NCI-H524 (cell line): ENCODE measurements around the gene ZW10.
"Not testable (repeated sequence)": the region's sequence is repeated elsewhere in the genome, so short reads cannot be mapped to it uniquely, and the experiment has no call there.

Experiments
- DNase-seq, 2 experiments: peaks; one replicate each; lab custom pipeline; 2025; lab: John Stamatoyannopoulos, UW

ZW10 gene, protein sequence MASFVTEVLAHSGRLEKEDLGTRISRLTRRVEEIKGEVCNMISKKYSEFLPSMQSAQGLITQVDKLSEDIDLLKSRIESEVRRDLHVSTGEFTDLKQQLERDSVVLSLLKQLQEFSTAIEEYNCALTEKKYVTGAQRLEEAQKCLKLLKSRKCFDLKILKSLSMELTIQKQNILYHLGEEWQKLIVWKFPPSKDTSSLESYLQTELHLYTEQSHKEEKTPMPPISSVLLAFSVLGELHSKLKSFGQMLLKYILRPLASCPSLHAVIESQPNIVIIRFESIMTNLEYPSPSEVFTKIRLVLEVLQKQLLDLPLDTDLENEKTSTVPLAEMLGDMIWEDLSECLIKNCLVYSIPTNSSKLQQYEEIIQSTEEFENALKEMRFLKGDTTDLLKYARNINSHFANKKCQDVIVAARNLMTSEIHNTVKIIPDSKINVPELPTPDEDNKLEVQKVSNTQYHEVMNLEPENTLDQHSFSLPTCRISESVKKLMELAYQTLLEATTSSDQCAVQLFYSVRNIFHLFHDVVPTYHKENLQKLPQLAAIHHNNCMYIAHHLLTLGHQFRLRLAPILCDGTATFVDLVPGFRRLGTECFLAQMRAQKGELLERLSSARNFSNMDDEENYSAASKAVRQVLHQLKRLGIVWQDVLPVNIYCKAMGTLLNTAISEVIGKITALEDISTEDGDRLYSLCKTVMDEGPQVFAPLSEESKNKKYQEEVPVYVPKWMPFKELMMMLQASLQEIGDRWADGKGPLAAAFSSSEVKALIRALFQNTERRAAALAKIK

DNA sequence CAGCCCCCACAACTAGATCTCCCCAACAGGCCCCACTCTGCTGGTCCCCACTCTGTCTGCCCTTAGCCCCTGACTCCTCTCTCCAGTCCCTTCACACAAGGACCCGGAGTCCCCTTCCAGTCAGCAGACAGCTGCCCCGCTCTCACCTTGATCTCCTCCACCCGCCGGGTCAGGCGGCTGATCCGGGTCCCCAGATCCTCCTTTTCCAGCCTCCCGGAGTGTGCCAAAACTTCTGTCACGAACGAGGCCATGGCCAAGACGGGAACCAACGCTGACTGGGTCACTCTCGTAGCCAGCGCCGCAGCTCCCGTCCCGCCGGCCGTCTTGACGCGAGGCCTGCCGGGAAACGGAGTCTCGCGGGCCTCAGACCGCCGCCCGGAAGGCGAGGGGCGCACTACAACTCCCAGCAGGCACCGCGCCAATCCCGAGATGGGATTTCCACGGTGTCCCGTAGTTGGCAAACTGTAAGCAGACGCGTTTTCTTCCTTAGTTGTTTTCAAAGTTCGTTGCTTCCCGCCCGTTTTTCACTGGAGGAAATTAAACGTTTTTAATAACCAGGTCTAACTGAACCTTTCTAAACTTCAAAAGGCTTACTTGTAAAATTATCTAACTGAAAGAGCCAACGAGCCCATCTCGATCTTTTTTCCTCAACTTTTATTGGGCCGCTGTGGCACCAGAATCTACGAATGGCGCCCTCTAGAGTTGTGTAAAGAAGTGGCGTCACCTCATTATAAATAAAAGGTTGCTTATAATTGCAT is at the start of gene ZW10:
Gene ZW10 (minus strand): TSS at position 277 of the 758 bp plus-strand sequence. CDS start 26 bp downstream, at position 251.
- DNase-seq: peak; percentile 73 to 94

DNA sequence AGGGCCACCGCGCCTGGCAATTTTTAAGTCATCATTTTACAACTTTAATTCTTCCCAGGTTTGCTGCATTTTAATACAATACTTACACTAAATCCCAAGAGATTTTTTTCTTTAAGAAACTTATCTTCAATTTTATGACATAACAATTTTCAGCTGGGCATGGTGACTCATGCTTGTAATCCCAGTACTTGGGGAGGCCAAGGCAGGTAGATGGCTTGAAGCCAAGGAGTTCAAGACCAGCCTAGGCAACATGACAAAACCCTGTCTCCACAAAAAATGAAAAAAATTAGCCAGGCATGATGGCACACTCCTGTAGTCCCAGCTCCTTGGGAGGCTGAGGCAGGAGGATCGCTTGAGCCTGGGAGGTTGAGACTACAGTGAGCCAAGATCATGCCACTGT is 44.9 kb upstream of the ZW10 start:
- DNase-seq: no peak

DNA sequence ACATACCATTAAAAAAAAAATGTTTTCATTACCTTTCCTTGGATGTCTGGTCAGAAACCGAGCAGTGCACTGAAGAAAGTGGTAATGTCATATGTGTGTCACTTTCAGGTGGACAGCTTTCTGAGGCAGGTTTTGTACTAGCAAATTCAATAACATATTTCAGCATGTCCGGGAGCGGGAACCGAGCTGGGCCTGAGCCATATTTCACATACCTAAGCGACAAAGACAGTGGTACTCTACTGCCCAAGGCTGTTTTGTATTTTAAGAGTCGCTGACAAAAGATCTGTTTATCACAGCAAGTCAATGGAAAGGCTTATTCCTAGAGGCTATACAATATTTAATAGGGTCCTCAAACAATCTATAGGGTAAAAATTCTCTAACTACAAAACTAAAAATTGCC is 44.1 kb upstream of the ZW10 start:
- no peak for DNase-seq

DNA sequence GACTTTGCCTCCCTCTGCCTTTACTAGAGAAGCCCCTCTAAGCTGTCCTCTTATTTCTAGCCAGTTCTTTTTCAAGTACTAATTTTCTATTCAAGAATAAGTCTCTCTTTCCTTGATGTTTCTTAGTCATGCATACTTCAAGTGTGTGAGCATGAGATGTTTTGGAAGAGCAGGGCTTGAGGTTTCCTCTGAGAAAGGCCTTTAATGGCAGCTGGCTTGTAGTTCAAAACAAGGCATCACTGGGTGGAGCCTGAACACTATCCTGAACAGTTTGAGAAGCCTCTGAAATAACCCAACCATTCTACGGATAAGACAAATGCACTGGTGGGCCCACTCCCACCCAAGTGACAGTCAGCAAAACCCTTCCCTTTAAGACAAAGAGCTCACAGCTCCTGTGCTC is 43.7 kb upstream of the ZW10 start:
- no peak for DNase-seq

DNA sequence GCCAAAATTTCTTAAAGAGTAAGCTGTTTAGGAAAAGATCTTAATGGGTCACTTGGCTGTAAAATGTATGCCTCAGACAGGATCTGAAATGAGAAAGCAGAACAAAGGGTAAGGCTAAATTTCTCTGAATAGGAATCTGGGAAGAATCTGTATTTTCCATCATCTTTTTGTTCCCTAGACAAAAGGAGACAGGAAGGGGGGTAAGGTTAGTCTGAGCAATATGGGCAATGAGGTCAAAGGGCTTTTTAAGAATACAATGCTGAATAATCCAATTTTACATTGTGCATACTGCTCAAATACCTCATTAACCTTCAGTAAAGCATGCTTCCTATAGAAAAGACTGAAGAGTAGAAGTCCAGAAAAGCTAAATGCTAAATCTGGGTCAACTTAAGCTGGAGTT is 40.7 kb upstream of the ZW10 start:
- DNase-seq: no peak

DNA sequence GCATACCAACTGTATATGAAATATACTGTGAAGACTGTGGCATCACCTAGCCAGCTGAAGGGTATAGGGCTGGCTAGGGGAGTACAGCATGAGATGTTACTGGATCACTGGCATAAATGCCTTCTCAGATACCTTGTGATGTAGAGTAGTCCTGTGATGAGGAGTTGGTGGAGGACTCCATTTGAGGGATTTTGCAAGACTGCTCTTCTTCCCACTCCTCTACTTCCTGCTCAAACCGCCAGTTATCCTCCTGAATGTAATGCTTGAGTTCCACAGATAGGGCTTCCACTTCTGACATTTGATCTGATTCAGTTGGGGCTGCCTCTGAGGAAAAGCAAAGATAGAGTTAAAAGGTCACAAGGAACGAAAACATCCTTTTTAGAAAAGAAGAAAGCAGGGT is 35.4 kb upstream of the ZW10 start:
- no peak for DNase-seq

DNA sequence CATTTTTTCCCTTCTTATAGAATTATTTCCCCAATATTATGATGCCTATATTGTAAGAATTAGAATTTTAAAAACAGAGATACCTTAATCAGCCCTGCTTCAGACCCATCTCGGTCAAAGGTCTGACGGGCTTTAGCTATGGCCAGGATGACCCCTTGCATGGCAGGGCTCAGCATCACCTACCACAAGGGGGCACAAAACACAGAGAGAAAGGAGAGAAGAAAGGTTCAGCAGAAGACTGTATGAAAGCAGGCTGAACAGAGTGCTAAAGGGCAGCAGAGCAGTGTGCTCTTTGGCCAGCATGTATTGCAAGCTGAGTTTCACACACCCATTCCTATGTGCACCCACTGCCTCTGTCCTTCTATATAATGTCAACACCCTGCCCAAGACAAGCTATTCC is 32.9 kb upstream of the ZW10 start:
- DNase-seq: peak in 1 of 2 experiments; percentile 42

DNA sequence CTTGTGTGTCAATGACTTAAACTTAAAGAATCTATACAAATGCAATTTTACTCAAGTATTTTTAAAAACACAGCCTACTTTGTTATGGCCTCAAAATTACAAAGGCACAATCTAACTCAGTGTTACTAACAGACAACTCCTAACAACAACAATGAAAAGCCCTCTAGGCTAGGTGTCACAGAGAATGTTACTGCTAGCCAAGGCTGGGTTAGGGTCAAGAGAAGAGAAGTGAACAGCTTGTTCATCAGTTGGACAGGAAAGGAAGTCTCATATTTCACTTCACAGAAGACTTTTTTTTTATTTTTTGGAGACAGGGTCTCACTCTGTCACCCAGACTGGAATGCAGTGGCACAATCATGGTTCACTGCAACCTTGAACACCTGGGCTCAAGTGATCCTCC is 32.1 kb upstream of the ZW10 start:
- DNase-seq: no peak

DNA sequence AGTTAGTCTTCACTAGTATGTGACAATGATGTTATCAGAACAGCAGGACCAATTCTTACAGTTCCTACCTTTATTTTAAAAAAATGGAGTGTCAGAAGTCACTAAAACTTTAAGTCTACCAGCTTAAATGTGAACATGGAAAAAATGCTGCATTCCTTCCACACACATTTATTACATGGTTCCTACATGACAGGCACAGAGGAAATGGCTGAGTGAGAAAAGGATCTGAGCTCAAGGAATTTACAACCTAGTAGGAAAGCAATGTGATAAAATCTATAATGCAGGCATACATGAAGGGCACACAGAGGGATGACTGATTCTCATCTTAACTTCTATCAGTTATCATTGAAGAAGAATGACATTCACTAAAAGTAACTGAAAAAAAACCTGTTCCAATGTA is 29.1 kb upstream of the ZW10 start:
- DNase-seq: no peak

DNA sequence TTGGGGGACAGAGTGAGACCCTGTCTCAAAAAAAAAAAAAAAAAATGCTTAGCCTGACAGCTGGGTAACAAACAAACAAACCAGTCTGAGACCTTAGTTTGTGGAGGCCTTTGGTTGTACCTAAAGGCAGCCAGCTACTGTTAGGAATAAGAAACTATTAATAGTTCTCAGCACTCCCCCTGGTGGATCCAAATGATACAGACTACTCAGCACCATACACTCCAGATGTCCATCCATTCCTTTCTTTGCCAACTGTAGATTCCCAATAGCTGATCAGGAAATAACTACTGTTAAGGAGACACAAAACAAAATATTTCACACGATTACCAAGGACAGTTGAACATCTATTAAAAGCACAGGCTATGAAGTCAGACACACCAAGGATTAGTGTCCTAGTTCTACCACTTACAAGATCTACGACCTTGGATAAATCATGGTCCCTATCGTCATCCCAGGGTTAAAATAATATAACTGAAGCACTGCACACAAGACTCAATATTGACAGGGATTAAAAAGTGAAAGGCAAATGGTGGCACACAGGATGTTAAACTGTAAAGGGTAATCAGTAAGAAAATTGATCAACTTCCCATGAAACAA is 23.3 kb upstream of the ZW10 start:
- peak in 1 of 2 experiments; percentile 70 for DNase-seq

DNA sequence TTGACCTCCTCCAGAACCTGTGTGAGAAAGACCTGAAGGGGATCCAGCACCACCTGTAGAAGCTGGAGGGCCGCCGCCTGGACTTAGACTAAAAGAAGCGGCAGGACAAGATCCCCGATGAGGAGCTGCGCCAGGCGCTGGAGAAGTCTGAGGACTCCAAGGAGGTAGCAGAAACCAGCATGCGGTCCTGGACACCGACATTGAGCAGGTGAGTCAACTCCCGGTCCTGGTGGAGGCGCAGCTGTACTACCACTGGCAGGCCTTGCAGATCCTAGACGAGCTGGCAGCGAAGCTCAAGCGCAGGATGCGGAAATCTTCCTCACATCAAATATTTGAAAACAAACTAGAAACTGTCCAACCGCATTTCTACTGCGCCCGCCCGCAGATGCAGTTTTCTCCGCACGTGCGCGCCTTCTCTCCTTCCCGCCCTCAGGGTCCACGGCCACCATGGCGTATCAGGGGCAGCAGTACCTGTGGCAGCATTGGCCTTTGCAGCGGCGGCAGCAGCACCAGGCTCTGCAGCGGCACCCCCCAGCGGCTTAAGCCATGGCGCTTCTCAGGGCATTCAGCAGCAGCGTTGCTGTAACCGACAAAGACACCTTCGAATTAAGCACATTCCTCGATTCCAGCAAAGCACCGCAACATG is 16.3 kb upstream of the ZW10 start:
- no peak for DNase-seq

DNA sequence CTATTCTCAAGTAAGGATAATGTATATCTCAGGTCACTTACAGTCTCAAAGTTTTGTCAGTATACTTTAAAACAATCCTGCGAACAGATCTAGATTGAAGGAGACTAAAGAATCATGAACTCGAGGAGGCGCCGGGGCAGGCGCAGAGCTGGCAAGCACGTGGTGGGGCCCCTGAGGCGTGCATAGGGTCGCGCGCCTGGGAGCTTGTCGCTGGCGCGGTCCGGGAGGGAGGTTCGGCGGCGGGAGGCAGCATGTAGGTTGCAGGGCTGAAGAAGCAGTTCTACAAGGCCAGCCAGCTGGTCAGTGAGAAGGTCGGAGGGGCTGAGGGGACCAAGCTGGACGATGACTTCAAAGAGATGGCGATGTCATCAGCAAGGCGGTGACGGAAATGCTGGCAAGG is 15.5 kb upstream of the ZW10 start:
- not testable (repeated sequence) for DNase-seq

DNA sequence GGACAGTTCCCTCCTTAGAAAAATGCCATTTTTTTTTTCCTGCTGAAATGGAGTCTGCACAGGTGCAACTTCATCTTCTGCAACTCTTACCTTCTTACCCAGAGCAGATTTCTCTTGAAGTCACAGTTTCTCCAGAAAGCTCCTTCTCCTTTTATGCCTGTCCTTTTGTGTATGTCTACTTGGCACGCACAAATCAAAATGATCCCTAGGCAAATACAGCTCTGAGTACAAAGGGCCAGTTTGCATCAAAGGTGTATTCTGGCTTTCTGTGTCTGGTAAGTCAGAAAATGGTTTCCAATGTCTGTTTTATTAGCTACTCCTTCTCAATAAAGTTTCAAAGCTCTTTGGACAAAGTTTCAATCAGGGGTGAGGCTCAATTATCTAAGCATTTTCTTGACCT is 8.6 kb upstream of the ZW10 start:
- DNase-seq: no peak

DNA sequence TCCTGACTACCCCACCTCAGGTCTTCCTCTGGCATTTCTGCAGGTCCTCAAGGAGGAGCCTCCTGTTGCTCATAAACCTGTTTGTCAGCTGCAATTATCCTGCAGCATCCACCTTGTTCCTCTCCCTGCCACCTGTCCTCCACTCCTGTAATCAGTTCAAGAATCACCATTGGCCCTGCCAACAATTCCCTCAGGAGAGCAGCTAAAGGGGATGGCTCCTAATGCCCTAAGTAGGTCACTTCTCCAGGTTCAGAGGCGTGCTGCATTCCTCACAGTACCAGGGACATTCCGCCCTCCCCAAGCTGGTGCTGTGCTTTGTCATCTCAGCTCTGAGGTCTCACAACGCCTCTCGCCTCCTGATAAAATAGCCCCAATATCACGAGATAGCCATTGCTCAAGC is 8.2 kb upstream of the ZW10 start:
- DNase-seq: no peak

DNA sequence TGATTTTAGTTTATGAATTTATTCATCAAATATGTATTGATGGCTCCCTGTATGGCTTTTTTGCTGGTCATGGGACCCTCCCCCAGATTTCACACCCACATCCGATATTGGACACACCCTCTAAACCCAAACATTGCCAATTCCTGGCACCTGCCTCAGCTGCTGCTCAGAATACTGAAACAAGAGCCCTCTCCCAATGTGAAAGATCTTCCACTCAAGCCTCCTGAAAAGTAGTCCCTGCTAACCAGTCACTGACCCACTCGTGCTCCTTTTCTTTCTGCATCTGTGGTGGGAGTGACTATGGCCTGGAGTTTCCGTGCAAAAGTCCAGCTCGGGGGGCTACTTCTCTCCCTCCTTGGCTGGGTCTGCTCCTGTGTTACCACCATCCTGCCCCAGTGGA is 6.0 kb upstream of the ZW10 start, which contains the start of gene CLDN25:
Gene CLDN25 (plus strand): TSS at position 301 of the 400 bp plus-strand sequence. CDS start 0 bp downstream, at position 301.
- no peak for DNase-seq

DNA sequence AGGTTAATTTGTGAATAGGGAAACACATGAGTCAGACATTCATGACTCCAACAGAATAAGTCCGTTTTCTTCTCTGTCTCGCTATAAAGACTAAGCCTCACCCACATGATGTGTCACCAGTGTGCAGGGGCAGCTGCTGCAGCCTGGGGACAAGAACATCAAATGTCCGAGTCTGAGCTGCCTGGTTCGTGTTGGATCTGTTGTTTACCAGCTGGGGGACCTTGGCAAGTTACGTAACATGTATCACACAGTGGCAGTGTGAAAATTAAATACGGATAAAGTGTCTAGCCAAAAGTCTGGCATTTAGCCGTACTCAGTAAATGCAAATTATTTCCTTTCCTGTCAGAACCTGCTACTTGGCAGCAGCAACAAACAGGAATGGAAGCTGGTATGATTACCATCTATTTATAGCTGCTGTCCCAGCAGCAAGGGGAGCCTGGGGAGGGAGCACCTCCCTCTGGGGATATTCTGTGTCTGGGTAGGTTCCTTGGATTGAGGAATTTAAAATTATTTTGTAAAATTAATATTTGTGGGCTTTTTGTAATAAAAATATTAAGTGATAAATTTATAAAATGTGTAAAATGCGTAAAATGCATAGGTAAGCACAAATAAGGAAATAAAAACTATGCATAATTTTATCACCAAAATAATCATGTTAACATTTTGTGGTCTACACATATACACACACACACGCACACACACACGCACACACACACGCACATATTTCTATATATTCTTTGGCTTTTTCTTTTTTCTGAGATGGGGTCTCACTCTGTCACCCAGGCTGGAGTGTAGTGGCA is 4.8 kb upstream of the ZW10 start:
- no peak for DNase-seq

DNA sequence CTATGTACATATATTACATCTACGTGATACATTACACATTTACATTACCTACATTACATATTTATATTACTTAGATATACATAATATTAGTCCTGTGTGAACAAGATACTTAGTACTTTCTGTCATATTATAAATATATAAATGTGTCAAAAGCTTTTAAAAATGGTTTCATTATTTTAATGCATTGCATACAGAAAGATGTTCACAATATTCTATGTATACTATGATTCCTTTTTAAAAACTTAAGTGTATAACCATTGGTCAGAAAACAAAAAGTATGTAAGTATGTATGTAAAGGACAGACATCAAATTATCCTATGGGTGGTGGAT is 647 bp upstream of the ZW10 start:
- no peak for DNase-seq

DNA sequence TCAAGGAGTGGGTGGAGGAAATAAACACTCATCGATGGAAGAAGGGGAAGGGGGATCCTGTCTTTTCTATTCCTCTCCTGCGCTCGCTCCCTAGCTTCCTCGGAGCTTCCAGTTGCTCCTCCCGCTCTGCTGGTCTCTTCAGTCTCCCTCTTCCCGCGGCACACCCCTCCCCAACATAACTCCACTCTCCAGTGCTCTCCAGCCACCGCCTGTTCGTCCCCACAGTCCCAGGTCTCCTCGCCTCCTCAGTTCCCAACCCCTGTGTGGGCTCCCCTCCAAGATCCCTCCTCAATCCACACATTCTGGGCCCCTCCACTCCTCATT is 438 bp downstream of the ZW10 start:
- DNase-seq: peak in 1 of 2 experiments; percentile 25

DNA sequence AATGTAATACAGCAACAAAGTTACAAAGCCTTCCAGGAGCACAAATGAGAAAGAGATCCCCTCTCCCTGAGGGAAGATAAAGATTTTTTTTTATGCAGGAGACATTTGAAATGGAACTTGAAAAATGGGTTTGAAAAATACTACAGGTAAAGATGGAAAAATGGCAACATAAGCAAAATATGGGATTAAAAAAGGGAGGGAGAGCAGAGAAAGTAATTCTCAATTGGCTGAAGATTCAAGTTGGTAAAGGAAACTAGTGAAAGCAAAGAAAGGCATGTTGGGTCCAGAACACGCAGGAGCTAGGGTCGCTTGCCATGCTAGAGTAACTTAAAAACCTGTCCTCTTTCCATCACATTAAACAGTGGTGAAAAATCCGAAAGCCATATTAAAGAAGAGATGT is 1.5 kb downstream of the ZW10 start:
- no peak for DNase-seq

DNA sequence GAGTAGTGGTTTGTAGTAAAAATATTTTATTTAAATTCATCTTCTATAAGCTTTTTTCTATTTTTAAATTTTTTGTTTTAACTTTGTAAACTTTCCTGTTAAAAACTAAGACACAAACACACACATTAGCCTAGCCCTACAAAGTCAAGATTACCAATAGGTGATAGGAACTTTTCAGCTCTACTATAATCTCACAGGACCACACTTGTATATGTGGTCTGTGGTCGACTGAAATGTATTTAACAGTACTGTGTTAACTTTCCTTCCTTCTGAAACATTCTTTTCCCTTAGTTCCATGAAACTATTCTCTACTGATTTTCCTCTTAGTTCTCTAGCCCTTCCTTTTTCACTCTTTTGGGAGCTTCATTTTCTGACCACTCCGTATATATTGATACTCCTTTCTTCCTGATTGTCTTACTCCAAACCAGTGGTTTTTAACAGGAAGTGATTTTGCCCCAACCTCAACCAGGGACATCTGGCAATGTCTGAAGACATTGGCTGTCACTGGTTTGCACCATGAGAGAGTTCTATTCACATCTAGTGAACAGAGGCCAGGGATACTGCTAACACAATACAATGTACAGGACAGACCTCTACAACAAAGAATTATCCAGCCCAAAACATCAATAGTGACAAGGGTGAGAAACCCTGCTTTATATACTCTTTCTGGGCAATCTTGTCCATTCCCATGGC is 8.8 kb downstream of the ZW10 start:
- DNase-seq: no peak
